ENCODE measurements around the gene DLEC1.

DNA sequence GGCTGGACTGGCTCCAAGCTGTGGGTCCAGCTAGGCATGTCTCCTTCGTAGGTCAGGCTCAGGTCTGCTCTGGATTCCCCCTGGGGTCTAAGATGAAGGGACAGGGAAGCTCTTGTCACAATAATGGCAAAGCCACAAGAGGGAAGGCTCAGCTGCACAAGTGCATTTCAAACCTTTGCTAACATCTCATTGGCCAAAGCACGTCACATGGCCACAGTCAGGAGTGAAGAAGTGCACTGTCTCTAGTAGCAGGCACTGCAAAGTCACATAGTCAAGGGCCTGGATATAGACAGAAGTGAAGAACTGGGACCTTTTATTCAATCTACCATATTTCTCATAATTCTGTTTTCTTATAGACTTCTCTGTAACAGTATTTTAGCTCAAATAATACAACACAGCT lies 20.1 kb downstream of the DLEC1 start:
- TF ChIP-seq, protein P1, sequence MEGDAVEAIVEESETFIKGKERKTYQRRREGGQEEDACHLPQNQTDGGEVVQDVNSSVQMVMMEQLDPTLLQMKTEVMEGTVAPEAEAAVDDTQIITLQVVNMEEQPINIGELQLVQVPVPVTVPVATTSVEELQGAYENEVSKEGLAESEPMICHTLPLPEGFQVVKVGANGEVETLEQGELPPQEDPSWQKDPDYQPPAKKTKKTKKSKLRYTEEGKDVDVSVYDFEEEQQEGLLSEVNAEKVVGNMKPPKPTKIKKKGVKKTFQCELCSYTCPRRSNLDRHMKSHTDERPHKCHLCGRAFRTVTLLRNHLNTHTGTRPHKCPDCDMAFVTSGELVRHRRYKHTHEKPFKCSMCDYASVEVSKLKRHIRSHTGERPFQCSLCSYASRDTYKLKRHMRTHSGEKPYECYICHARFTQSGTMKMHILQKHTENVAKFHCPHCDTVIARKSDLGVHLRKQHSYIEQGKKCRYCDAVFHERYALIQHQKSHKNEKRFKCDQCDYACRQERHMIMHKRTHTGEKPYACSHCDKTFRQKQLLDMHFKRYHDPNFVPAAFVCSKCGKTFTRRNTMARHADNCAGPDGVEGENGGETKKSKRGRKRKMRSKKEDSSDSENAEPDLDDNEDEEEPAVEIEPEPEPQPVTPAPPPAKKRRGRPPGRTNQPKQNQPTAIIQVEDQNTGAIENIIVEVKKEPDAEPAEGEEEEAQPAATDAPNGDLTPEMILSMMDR (IDR thresholded peaks at IDR 0.05; ENCODE audit: insufficient read depth, low read depth, low read length), result no peak
- TF ChIP-seq EZH2 (IDR thresholded peaks at IDR 0.05; ENCODE audit: insufficient read depth, low read length), result no peak
